ENCODE measurements around the gene SNX21. TPM values are rescaled to one million over a fixed set of nuclear protein-coding genes. Genes with fewer than 3 reads are reported as not detected.
"Not testable (repeated sequence)": the region's sequence is repeated elsewhere in the genome, so short reads cannot be mapped to it uniquely, and the experiment has no call there.

Gene SNX21
- total RNA-seq, 1 experiment from 2014 or later = 25.7 TPM

DNA sequence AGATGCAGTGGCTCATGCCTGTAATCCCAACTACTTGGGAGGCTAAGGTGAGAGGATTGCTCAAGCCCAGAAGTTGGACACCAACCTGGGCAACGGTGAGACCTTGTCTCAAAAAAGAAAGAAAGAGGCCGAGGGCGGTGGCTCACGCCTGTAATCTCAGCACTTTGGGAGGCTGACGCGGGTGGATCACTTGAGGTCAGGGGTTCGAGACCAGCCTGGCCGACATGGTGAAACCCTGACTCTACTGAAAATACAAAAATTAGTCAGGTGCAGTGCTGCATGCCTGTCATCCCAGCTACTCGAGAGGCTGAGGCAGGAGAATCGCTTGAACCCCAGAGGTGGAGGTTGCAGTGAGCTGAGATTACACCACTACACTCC, 40.5 kb downstream of the SNX21 start:
- DNase-seq (ENCODE audit: low read depth, low spot score); POLR2A ChIA-PET; H3K36me3 ChIP-seq (ENCODE audit: control insufficient read depth, insufficient read depth, low read length); H3K27me3 ChIP-seq (ENCODE audit: control insufficient read depth, insufficient read depth, low read length); H3K4me1 ChIP-seq (ENCODE audit: control insufficient read depth, insufficient read depth, low read length); H3K27ac ChIP-seq (ENCODE audit: low read length); CTCF ChIA-PET; intact Hi-C loops (cut with micrococcal nuclease; ENCODE audit: unreplicated experiment); ATAC-seq; H3K9me3 ChIP-seq (ENCODE audit: control insufficient read depth, insufficient read depth, low read depth, low read length); in situ Hi-C loops (cut with HindIII; ENCODE audit: low pct_unique_long_range_greater_than_20kb, low sequenced_read_pairs); H3K4me3 ChIP-seq (ENCODE audit: low read depth in 2 of 2, low read length in 2 of 2); BruUV-seq (replicated peaks): not testable (repeated sequence)

DNA sequence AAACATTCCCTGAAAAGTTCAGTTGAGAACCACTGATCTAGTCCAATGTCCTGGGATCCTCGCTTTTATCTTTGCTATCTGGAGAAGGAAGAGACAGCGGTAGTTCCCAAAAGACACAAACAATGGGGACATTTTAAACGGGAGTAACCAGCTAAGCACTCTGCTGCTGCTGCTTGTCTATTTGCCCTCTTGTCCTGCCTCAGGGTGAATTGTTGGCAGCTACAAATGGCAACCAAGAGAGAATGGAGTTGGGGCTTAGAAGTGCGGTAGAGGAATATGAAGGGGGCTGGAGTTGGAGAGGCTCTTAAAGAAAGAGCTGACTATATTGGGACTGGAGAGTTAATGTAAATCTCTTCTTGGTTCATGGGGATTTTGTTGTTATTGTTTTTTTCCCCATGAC, 41.0 kb downstream of the SNX21 start:
- DNase-seq (ENCODE audit: low read depth, low spot score) = no peak
- no peaks in the 10 kb centered on the region for H3K9me3 ChIP-seq (ENCODE audit: control insufficient read depth, insufficient read depth, low read depth, low read length)
- H3K27ac ChIP-seq (ENCODE audit: low read length) = no peak overlapping the region
- H3K27me3 ChIP-seq (ENCODE audit: control insufficient read depth, insufficient read depth, low read length) = no peaks in the 10 kb centered on the region
- no peak for TF ChIP-seq TCF7L2 (IDR thresholded peaks at IDR 0.05; ENCODE audit: low read depth, low read length)
- TF ChIP-seq, protein P1, sequence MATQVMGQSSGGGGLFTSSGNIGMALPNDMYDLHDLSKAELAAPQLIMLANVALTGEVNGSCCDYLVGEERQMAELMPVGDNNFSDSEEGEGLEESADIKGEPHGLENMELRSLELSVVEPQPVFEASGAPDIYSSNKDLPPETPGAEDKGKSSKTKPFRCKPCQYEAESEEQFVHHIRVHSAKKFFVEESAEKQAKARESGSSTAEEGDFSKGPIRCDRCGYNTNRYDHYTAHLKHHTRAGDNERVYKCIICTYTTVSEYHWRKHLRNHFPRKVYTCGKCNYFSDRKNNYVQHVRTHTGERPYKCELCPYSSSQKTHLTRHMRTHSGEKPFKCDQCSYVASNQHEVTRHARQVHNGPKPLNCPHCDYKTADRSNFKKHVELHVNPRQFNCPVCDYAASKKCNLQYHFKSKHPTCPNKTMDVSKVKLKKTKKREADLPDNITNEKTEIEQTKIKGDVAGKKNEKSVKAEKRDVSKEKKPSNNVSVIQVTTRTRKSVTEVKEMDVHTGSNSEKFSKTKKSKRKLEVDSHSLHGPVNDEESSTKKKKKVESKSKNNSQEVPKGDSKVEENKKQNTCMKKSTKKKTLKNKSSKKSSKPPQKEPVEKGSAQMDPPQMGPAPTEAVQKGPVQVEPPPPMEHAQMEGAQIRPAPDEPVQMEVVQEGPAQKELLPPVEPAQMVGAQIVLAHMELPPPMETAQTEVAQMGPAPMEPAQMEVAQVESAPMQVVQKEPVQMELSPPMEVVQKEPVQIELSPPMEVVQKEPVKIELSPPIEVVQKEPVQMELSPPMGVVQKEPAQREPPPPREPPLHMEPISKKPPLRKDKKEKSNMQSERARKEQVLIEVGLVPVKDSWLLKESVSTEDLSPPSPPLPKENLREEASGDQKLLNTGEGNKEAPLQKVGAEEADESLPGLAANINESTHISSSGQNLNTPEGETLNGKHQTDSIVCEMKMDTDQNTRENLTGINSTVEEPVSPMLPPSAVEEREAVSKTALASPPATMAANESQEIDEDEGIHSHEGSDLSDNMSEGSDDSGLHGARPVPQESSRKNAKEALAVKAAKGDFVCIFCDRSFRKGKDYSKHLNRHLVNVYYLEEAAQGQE (IDR thresholded peaks at IDR 0.05; ENCODE audit: insufficient read depth in 1 of 2, low read depth in 2 of 2, low read length in 1 of 2) = no peak
- TF ChIP-seq, protein P2, sequence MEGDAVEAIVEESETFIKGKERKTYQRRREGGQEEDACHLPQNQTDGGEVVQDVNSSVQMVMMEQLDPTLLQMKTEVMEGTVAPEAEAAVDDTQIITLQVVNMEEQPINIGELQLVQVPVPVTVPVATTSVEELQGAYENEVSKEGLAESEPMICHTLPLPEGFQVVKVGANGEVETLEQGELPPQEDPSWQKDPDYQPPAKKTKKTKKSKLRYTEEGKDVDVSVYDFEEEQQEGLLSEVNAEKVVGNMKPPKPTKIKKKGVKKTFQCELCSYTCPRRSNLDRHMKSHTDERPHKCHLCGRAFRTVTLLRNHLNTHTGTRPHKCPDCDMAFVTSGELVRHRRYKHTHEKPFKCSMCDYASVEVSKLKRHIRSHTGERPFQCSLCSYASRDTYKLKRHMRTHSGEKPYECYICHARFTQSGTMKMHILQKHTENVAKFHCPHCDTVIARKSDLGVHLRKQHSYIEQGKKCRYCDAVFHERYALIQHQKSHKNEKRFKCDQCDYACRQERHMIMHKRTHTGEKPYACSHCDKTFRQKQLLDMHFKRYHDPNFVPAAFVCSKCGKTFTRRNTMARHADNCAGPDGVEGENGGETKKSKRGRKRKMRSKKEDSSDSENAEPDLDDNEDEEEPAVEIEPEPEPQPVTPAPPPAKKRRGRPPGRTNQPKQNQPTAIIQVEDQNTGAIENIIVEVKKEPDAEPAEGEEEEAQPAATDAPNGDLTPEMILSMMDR (IDR thresholded peaks at IDR 0.05) = no peak
- no peak for TF ChIP-seq POLR2AphosphoS5 (IDR thresholded peaks at IDR 0.05; ENCODE audit: low read depth, low read length)
- no peak for TF ChIP-seq SIN3A (IDR thresholded peaks at IDR 0.05; ENCODE audit: borderline replicate concordance, insufficient read depth, low read depth, low read length)
- no TSS peak for BruUV-seq (replicated peaks)
- no peaks in the 10 kb centered on the region for H3K4me1 ChIP-seq (ENCODE audit: control insufficient read depth, insufficient read depth, low read length)
- in situ Hi-C loops (cut with HindIII; ENCODE audit: low pct_unique_long_range_greater_than_20kb, low sequenced_read_pairs) = no loop called here
- ChIA-PET POLR2A (interaction anchor here (0.5 kb wide), 1 partner anchor 55 kb away, joined by 4 read pairs; no protein-coding TSS in a partner anchor), CTCF (no interaction called here)
- H3K36me3 ChIP-seq (ENCODE audit: control insufficient read depth, insufficient read depth, low read length) = no peaks in the 10 kb centered on the region
- ATAC-seq = no peak
- intact Hi-C loops (cut with micrococcal nuclease; ENCODE audit: unreplicated experiment) = no loop called here
- H3K4me3 ChIP-seq (ENCODE audit: low read depth in 2 of 2, low read length in 2 of 2) = no peak overlapping the region

DNA sequence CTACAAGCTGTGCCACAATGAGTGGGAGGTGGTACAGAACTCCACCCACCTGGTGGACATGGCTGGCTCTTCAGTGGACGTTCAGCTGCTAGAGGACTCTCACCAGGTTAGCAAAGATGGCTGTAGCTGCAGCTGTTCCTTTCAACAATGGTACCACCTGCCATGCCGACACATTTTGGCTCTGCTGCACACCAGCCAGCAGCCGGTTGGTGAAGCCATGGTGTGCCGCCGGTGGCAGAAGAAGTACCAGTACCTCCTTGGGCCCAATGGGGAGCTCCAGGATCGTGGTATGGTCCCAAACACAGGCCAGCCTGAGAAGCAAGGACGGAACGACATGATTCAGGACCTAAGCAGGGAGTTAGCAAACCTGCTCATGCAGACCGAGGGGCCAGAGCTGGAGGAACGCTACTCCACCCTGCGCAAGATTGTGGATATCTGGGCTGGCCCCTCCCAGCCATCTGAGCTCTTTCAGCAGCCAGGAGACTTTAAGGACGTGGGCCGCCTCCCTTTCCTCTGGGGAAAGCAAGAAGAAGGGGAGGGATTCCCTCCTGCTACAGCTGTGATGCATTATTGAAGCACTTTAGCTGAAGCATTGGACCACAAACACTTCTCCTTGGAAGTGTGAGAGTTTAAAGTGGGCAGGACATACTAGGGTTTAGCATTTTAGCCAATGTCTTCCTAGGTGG, 44.6 kb downstream of the SNX21 start:
- Histone ChIP-seq H3K4me1 (ENCODE audit: control insufficient read depth, insufficient read depth, low read length) (no peaks in the 10 kb centered on the region; the same call in 1 of the 2 replicates), H3K27me3 (ENCODE audit: control insufficient read depth, insufficient read depth, low read length) (no peaks in the 10 kb centered on the region), H3K9me3 (ENCODE audit: control insufficient read depth, insufficient read depth, low read depth, low read length) (no peaks in the 10 kb centered on the region), H3K36me3 (ENCODE audit: control insufficient read depth, insufficient read depth, low read length) (no peaks in the 10 kb centered on the region), H3K27ac (ENCODE audit: low read length) (no peak overlapping the region), H3K4me3 (ENCODE audit: low read depth in 2 of 2, low read length in 2 of 2) (no peak overlapping the region)
- ChIA-PET POLR2A (no interaction called here), CTCF (no interaction called here)
- ATAC-seq = no peak
- TF ChIP-seq, protein P1 (IDR thresholded peaks at IDR 0.05; ENCODE audit: insufficient read depth in 1 of 2, low read depth in 2 of 2, low read length in 1 of 2) = no peak
- TF ChIP-seq, protein P2 (IDR thresholded peaks at IDR 0.05) = no peak
- TF ChIP-seq TCF7L2 (IDR thresholded peaks at IDR 0.05; ENCODE audit: low read depth, low read length) = no peak
- no peak for TF ChIP-seq POLR2AphosphoS5 (IDR thresholded peaks at IDR 0.05; ENCODE audit: low read depth, low read length)
- in situ Hi-C loops (cut with HindIII; ENCODE audit: low pct_unique_long_range_greater_than_20kb, low sequenced_read_pairs) = no loop called here
- intact Hi-C loops (cut with micrococcal nuclease; ENCODE audit: unreplicated experiment) = no loop called here
- BruUV-seq (replicated peaks) = no TSS peak
- no peak for DNase-seq (ENCODE audit: low read depth, low spot score)

All from Panc1 (cell line).